GM23338 (cell line): Measurements from ENCODE around the gene PRDM10. TPM values are rescaled to one million over a fixed set of nuclear protein-coding genes. Genes with fewer than 3 reads are reported as not detected.

ENCODE experiments used
- ATAC-seq: fragments of 200-7000 bp; cut with Tn5 transposase; 3 replicates; pipeline ENCODE4 v1.9.1; 2020
- DNase-seq: peaks from one replicate; pipeline ENCODE4 v3.0.0-alpha.2; 2015; ENCODE audit warnings: low spot score
- H2AFZ ChIP-seq: fragments of 200-600 bp; sonication (generic); 2 replicates; pipeline ENCODE4 v1.8.0; 2016; ENCODE audit warnings: antibody characterized with exemption, mild to moderate bottlenecking, moderate library complexity
- H3F3A ChIP-seq: fragments of 200-600 bp; sonication (generic); replicated peaks from 2 replicates; pipeline ENCODE4 v1.8.0; 2017; ENCODE audit warnings: antibody characterized with exemption, mixed run types, low read depth
- H3K27ac ChIP-seq: fragments of 200-600 bp; sonication (generic); 2 replicates; pipeline ENCODE4 v1.6.1; 2016; ENCODE audit warnings: low read depth
- H3K27me3 ChIP-seq: fragments of 200-600 bp; sonication (generic); 2 replicates; pipeline ENCODE4 v1.8.0; 2016; ENCODE audit warnings: mild to moderate bottlenecking, mixed run types, moderate library complexity; ENCODE audit not compliant: insufficient read depth
- H3K36me3 ChIP-seq: fragments of 200-600 bp; sonication (generic); 2 replicates; pipeline ENCODE4 v1.8.0; 2016; ENCODE audit warnings: mild to moderate bottlenecking; ENCODE audit not compliant: insufficient read depth
- H3K4me1 ChIP-seq: fragments of 200-600 bp; sonication (generic); 2 replicates; pipeline ENCODE4 v1.8.0; 2016; ENCODE audit warnings: mild to moderate bottlenecking, moderate library complexity; ENCODE audit not compliant: insufficient read depth
- H3K4me2 ChIP-seq: fragments of 200-600 bp; sonication (generic); 2 replicates; pipeline ENCODE4 v1.7.1; 2017; ENCODE audit warnings: mixed run types
- H3K4me3 ChIP-seq: fragments of 200-600 bp; sonication (generic); 2 replicates; pipeline ENCODE4 v1.6.1; 2016; ENCODE audit warnings: mixed run types
- H3K79me2 ChIP-seq: fragments of 200-600 bp; sonication (generic); replicated peaks from 2 replicates; pipeline ENCODE4 v1.8.0; 2017; ENCODE audit warnings: mild to moderate bottlenecking; ENCODE audit not compliant: insufficient read depth
- H3K9me2 ChIP-seq: fragments of 200-600 bp; sonication (generic); 2 replicates; pipeline ENCODE4 v1.8.0; 2017; ENCODE audit not compliant: insufficient read depth
- H4K20me1 ChIP-seq: fragments of 200-600 bp; sonication (generic); replicated peaks from 2 replicates; pipeline ENCODE4 v1.8.0; 2017; ENCODE audit warnings: mild to moderate bottlenecking; ENCODE audit not compliant: insufficient read depth
- H3K27ac Mint-ChIP-seq: 2 replicates; pipeline ENCODE4 v1.8.0; 2020; ENCODE audit warnings: inconsistent platforms, mild to moderate bottlenecking, moderate library complexity, mixed read lengths
- H3K27me3 Mint-ChIP-seq: 3 replicates; pipeline ENCODE4 v1.8.0; 2022; ENCODE audit warnings: low read depth, mild to moderate bottlenecking, moderate library complexity, mixed read lengths, inconsistent platforms; ENCODE audit not compliant: insufficient read depth, poor library complexity
- H3K36me3 Mint-ChIP-seq: 3 replicates; pipeline ENCODE4 v1.8.0; 2021; ENCODE audit warnings: low read depth, mild to moderate bottlenecking, inconsistent platforms, moderate library complexity, mixed read lengths
- H3K4me1 Mint-ChIP-seq: 3 replicates; pipeline ENCODE4 v1.8.0; 2020; ENCODE audit warnings: mild to moderate bottlenecking, inconsistent platforms, mixed read lengths
- H3K4me3 Mint-ChIP-seq: 3 replicates; pipeline ENCODE4 v1.8.0; 2021; ENCODE audit warnings: moderate library complexity, mild to moderate bottlenecking, inconsistent platforms, mixed read lengths
- H3K9me3 Mint-ChIP-seq: 3 replicates; pipeline ENCODE4 v1.8.0; 2020; ENCODE audit warnings: moderate library complexity, mild to moderate bottlenecking, inconsistent platforms, mixed read lengths
- CREB1 ChIP-seq: fragments of 250-450 bp; sonication (Bioruptor Pico); IDR thresholded peaks from 2 replicates; pipeline ENCODE4 v1.5.0; 2020; ENCODE audit warnings: low read depth, mild to moderate bottlenecking, moderate library complexity
- CTCF ChIP-seq, 2 experiments: fragments of 200-600 bp in 1 of 2; sonication (generic) in 1 of 2; conservative IDR thresholded peaks; 2 replicates each; pipeline versions ENCODE4 v1.5.1 to v1.6.1; 2016 to 2017; ENCODE audit warnings: antibody characterized with exemption in 2 of 2, low read depth in 2 of 2, mild to moderate bottlenecking in 2 of 2, moderate library complexity in 1 of 2
- EZH2 ChIP-seq: fragments of 200-600 bp; sonication (generic); IDR thresholded peaks from one replicate; pipeline ENCODE4 v1.8.0; 2017; ENCODE audit warnings: antibody characterized with exemption, mild to moderate bottlenecking, low read depth; ENCODE audit not compliant: unreplicated experiment
- EZH2phosphoT487 ChIP-seq: fragments of 200-600 bp; sonication (generic); IDR thresholded peaks from one replicate; pipeline ENCODE4 v1.8.1; 2018; ENCODE audit warnings: antibody characterized with exemption; ENCODE audit not compliant: unreplicated experiment
- JUNB ChIP-seq: IDR thresholded peaks from one replicate; pipeline ENCODE4 v1.6.1; 2016; ENCODE audit warnings: antibody characterized with exemption; ENCODE audit not compliant: unreplicated experiment
- NANOG ChIP-seq: IDR thresholded peaks from 2 replicates; pipeline ENCODE4 v1.6.1; 2016; ENCODE audit warnings: antibody characterized with exemption, borderline replicate concordance
- POLR2AphosphoS5 ChIP-seq: IDR thresholded peaks from 2 replicates; pipeline ENCODE4 v1.6.1; 2016; ENCODE audit warnings: antibody characterized with exemption, low read depth
- STAT1 ChIP-seq: IDR thresholded peaks from one replicate; pipeline ENCODE4 v1.6.1; 2016; ENCODE audit warnings: antibody characterized with exemption; ENCODE audit not compliant: unreplicated experiment
- ZNF114 ChIP-seq: fragments of 250-450 bp; sonication (Bioruptor Pico); IDR thresholded peaks from 2 replicates; pipeline ENCODE4 v1.5.0; 2020; ENCODE audit warnings: mild to moderate bottlenecking, moderate library complexity
- ZNF331 ChIP-seq: fragments of 250-450 bp; sonication (Bioruptor Pico); IDR thresholded peaks from 2 replicates; pipeline ENCODE4 v1.5.0; 2020; ENCODE audit warnings: low read depth, mild to moderate bottlenecking, moderate library complexity
- ZNF462 ChIP-seq: fragments of 250-450 bp; sonication (Bioruptor Pico); IDR thresholded peaks from 2 replicates; pipeline ENCODE4 v1.5.0; 2020; ENCODE audit warnings: mild to moderate bottlenecking, moderate library complexity
- polyA plus RNA-seq: library from polyadenylated mRNA; unstranded; fragments of >200 nt; fragmentation: Nextera tagmentation; extraction: Ambion mirVana; gene quantifications from 2 replicates; pipeline ENCODE4 v1.2.1, GENCODE V29; 2016
- total RNA-seq: library from RNA; depleted of rRNA; stranded (reverse); fragments of >200 nt; shearing (Covaris generic); gene quantifications from 2 replicates; pipeline ENCODE4 v1.2.3, GENCODE V29; 2014
- TF ChIP-seq, protein P1 (sequence below): IDR thresholded peaks from 2 replicates; pipeline ENCODE4 v1.6.1; 2016; ENCODE audit warnings: antibody characterized with exemption

PRDM10 gene
- total and polyA plus RNA-seq, 2 experiments from 2014 or later: 5.2 to 14.9 TPM

- TF ChIP-seq ZNF462 (CRISPR knock-in tag) (no peak), CTCF (conservative IDR thresholded peaks at IDR 0.05; ENCODE audit: low read depth in 2 of 2) (no peak), POLR2AphosphoS5 (no peak)
Measured at GRCh38 chr11:129894278-129895125, 108.1 kb downstream of the PRDM10 start (continued).

- no peak overlapping the region for H2AFZ ChIP-seq
- no peaks in the 10 kb centered on the region for H3K27me3 Mint-ChIP-seq
- no peaks in the 10 kb centered on the region for H3K27me3 ChIP-seq
- H3K27ac Mint-ChIP-seq: no peak overlapping the region
- ATAC-seq (no peak), DNase-seq (no peak)
- H3K9me2 ChIP-seq: no peaks in the 10 kb centered on the region
- H3K4me3 ChIP-seq: no peak overlapping the region
- H3K4me3 Mint-ChIP-seq: no peak overlapping the region
- H4K20me1 ChIP-seq: peaks cover 5% of the 10 kb centered on the region; the same call in 1 of the 2 replicates
- no peaks in the 10 kb centered on the region for H3F3A ChIP-seq
- H3K79me2 ChIP-seq: peaks cover 7% of the 10 kb centered on the region
- no peak overlapping the region for H3K4me2 ChIP-seq
- no peaks in the 10 kb centered on the region for H3K4me1 Mint-ChIP-seq
- H3K36me3 ChIP-seq: peaks cover 62% of the 10 kb centered on the region
- no peaks in the 10 kb centered on the region for H3K9me3 Mint-ChIP-seq
- H3K27ac ChIP-seq: no peak overlapping the region
- H3K36me3 Mint-ChIP-seq: peaks cover 82% of the 10 kb centered on the region
- no peaks in the 10 kb centered on the region for H3K4me1 ChIP-seq
- no peak for TF ChIP-seq EZH2
- no peak for TF ChIP-seq EZH2phosphoT487
- TF ChIP-seq POLR2AphosphoS5: no peak
- TF ChIP-seq JUNB: no peak
- TF ChIP-seq CTCF (conservative IDR thresholded peaks at IDR 0.05; ENCODE audit: low read depth in 2 of 2): no peak
- no peak for TF ChIP-seq CREB1 (CRISPR knock-in tag)
- no peak for TF ChIP-seq STAT1
- TF ChIP-seq ZNF331 (CRISPR knock-in tag): no peak
- TF ChIP-seq, protein P1, sequence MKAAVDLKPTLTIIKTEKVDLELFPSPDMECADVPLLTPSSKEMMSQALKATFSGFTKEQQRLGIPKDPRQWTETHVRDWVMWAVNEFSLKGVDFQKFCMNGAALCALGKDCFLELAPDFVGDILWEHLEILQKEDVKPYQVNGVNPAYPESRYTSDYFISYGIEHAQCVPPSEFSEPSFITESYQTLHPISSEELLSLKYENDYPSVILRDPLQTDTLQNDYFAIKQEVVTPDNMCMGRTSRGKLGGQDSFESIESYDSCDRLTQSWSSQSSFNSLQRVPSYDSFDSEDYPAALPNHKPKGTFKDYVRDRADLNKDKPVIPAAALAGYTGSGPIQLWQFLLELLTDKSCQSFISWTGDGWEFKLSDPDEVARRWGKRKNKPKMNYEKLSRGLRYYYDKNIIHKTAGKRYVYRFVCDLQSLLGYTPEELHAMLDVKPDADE: no peak
- TF ChIP-seq NANOG: no peak
- TF ChIP-seq ZNF114: no peak
Measured at GRCh38 chr11:129888451-129888850, 114.2 kb downstream of the PRDM10 start.
